Adrenal gland (tissue), 12 donors: ENCODE measurements around the gene B4GALNT1. TPM values are rescaled to one million over a fixed set of nuclear protein-coding genes. Genes with fewer than 3 reads are reported as not detected.

Experiments used
- DNase-seq, 7 donors: peaks; one replicate each; pipeline ENCODE4 v3.0.0-alpha.2; 2019 to 2020
- H3K27ac ChIP-seq, 5 donors: fragments of 200-600 bp; sonication (generic) in 4 of 5; 1 replicate in 3 of 5; 2 replicates in 2 of 5; pipeline versions ENCODE4 v1.5.1 to v1.8.0; 2016 to 2020; ENCODE audit warnings: mild to moderate bottlenecking in 1 of 5
- H3K27me3 ChIP-seq: fragments of 200-600 bp; 2 replicates; pipeline ENCODE4 v1.8.0; 2021
- H3K36me3 ChIP-seq, 2 donors: fragments of 200-600 bp; replicated peaks in 1 of 2; 1 replicate in 1 of 2; 2 replicates in 1 of 2; pipeline versions ENCODE4 v1.5.1 to v1.8.0; 2018 to 2022
- H3K4me1 ChIP-seq, 2 donors: fragments of 200-600 bp; replicated peaks in 1 of 2; 1 replicate in 1 of 2; 2 replicates in 1 of 2; pipeline versions ENCODE4 v1.5.1 to v1.8.0; 2018 to 2021
- H3K4me3 ChIP-seq, 4 donors: fragments of 200-600 bp; sonication (generic) in 3 of 4; one replicate each; pipeline ENCODE4 v1.5.1; 2016 to 2018
- H3K9me3 ChIP-seq, 3 donors: fragments of 200-600 bp; sonication (generic) in 1 of 3; replicated peaks in 1 of 3; 1 replicate in 2 of 3; 2 replicates in 1 of 3; pipeline versions ENCODE4 v1.5.1 to v1.8.0; 2016 to 2021
- POLR2A ChIP-seq, 2 donors: fragments of 450-650 bp; IDR thresholded peaks; one replicate each; pipeline ENCODE4 v1.6.1; 2017; ENCODE audit warnings: antibody characterized with exemption in 2 of 2, mild to moderate bottlenecking in 2 of 2, moderate library complexity in 1 of 2
- WGBS, 4 donors: extraction: QIAGEN DNeasy Blood & Tissue Kit in 2 of 4; methylation state at CpG; one replicate each; pipeline versions ENCODE4 v1.1.5 to v1.1.7; 2013 to 2017; 5-methylcytosine and 5-hydroxymethylcytosine counted together
- intact Hi-C, 2 donors: fragments of 100-400 bp; cut with DNase I; formaldehyde crosslinking; loops; one replicate each; pipeline versions ENCODE4 v1.14.1 to v1.15.0; 2022 to 2023
- polyA plus RNA-seq, 3 donors: library from polyadenylated mRNA; stranded (reverse); fragments of 200-250 nt in 2 of 3; fragments of 350-450 nt in 1 of 3; fragmentation: Illumina TruSeq in 1 of 3; extraction: RNeasy Lipid Tissue Mini Kit (QIAGEN cat#74804) in 1 of 3; gene quantifications; one replicate each; pipeline ENCODE4 v1.2.3, GENCODE V29; 2013 to 2014
- total RNA-seq, 9 donors: library from RNA; depleted of rRNA in 4 of 9; stranded (reverse); fragments of >200 nt in 4 of 9; fragments of 120-200 nt in 1 of 9; fragmentation: NEBNext Ultra II Directional in 1 of 9; extraction: Animal tissue kit (Norgen Biotek cat#: 25700) in 1 of 9; gene quantifications; one replicate each; pipeline versions ENCODE4 v1.1.0 to v1.2.4, GENCODE V29; 2013 to 2023
- TF ChIP-seq, protein P1 (sequence below), 6 experiments: fragments of 450-650 bp in 4 of 6; fragments of 200-600 bp in 2 of 6; sonication (generic) in 1 of 6; IDR thresholded peaks; 1 replicate in 5 of 6; 2 replicates in 1 of 6; pipeline versions ENCODE4 v1.5.1 to v1.8.0; 2016 to 2021; ENCODE audit warnings: antibody characterized with exemption in 6 of 6, mild to moderate bottlenecking in 2 of 6, moderate library complexity in 1 of 6
- donor health status: healthy with polysubstance abuse.
- donor health status: Bipolar disorder and iron deficiency.
- donor health status: DM: yes; HTN: yes; CAD: no.
- donor health status: DM: no; HTN: no; CAD: no.
- donor health status: DM: no; HTN: no; CAD: no.
- donor health status: DM: yes; HTN: yes; CAD: no.

Gene B4GALNT1
- total and polyA plus RNA-seq, 12 donors: 0.17 to 7.4 (median 1.2) TPM

GRCh38 chr12:57628280-57629191, 4.5 kb downstream of the B4GALNT1 start:
- TF ChIP-seq, protein P1, sequence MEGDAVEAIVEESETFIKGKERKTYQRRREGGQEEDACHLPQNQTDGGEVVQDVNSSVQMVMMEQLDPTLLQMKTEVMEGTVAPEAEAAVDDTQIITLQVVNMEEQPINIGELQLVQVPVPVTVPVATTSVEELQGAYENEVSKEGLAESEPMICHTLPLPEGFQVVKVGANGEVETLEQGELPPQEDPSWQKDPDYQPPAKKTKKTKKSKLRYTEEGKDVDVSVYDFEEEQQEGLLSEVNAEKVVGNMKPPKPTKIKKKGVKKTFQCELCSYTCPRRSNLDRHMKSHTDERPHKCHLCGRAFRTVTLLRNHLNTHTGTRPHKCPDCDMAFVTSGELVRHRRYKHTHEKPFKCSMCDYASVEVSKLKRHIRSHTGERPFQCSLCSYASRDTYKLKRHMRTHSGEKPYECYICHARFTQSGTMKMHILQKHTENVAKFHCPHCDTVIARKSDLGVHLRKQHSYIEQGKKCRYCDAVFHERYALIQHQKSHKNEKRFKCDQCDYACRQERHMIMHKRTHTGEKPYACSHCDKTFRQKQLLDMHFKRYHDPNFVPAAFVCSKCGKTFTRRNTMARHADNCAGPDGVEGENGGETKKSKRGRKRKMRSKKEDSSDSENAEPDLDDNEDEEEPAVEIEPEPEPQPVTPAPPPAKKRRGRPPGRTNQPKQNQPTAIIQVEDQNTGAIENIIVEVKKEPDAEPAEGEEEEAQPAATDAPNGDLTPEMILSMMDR (IDR thresholded peaks at IDR 0.05): no peak
- no peak for TF ChIP-seq POLR2A (IDR thresholded peaks at IDR 0.05)
- Histone ChIP-seq H3K4me1 (peaks cover 15 to 23% of the 10 kb centered on the region in 2 donors), H3K9me3 (no peaks in the 10 kb centered on the region), H3K27ac (no peak overlapping the region), H3K4me3 (no peak overlapping the region), H3K36me3 (no peaks in the 10 kb centered on the region), H3K27me3 (peaks cover 59% of the 10 kb centered on the region)
- peak in 2 of 7 donors; percentile 12 to 42 for DNase-seq
- WGBS, 4 donors: 65 to 78% (median 68%) methylated on average over 28 to 29 of the region's 29 CpGs
- intact Hi-C loops: no loop called here

DNA sequence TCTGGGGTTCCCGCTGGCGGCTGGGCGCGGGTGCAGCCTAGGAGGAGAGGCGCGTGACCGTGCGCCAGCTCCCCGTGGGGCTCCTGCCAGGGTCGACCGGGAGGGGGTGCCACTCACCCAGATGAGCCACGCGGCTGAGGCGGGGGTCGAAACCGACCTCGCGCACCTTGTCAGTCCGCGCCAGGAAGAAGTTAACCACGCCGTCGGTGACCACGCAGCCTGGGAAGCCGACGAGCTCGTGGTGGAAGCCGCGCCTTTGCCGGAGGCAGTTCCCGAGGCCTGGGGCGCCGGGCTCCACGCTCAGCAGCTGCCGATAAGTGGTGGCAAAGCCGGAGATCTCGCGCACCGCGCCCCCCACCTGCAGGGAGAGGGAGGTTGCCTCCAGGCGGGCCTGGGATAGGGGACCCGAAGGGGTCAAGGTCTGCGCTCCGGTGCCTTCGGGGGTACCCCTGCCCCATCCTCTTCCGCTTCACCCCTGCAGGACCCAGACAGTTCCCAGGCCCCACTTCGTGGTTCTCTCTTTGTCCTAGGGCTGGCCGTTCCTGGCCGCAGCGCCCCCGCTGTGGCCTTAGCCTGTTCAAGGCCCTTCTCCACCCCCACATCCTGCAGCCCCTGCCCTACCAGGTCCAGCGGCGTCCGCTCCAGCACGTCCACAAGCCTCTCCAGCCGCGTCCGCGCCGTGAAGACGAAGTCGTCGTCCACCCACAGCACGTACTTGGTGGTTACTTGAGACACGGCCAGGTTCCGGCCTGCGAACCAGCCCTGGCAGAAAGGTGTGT, 5.3 kb downstream of the B4GALNT1 start:
- intact Hi-C loops: no loop called here

GRCh38 chr12:57626921-57627445, 6.0 kb downstream of the B4GALNT1 start:
- 22 to 41% (median 28%) methylated on average over 9 of the region's 9 CpGs for WGBS, 4 donors
- DNase-seq: peak in 2 of 7 donors; percentile 0 to 11
- no peak overlapping the region for H3K4me3 ChIP-seq
- intact Hi-C loops: no loop called here
- peaks cover 4 to 10% of the 10 kb centered on the region in 2 donors for H3K4me1 ChIP-seq
- H3K9me3 ChIP-seq: no peaks in the 10 kb centered on the region
- TF ChIP-seq POLR2A (IDR thresholded peaks at IDR 0.05): no peak
- TF ChIP-seq, protein P1 (IDR thresholded peaks at IDR 0.05): no peak
- no peaks in the 10 kb centered on the region for H3K36me3 ChIP-seq
- peaks cover 55% of the 10 kb centered on the region for H3K27me3 ChIP-seq
- no peak overlapping the region for H3K27ac ChIP-seq

More for the DNA sequence above, 5.3 kb downstream of the B4GALNT1 start:
- no peaks in the 10 kb centered on the region for H3K9me3 ChIP-seq
- WGBS, 4 donors: 9 to 27% (median 18%) methylated on average over 14 to 67 of the region's 67 CpGs
- DNase-seq: peak in 3 of 7 donors; percentile 9 to 31 (median 22)
- H3K4me1 ChIP-seq: peaks cover 11 to 17% of the 10 kb centered on the region in 2 donors
- H3K36me3 ChIP-seq: no peaks in the 10 kb centered on the region
- TF ChIP-seq, protein P1 (IDR thresholded peaks at IDR 0.05): no peak
- TF ChIP-seq POLR2A (IDR thresholded peaks at IDR 0.05): no peak
- peaks cover 62% of the 10 kb centered on the region for H3K27me3 ChIP-seq
- no peak overlapping the region for H3K4me3 ChIP-seq
- H3K27ac ChIP-seq: no peak overlapping the region
